Esophagus muscularis mucosa (tissue), 3 donors: ENCODE data around the gene PEDS1.

ENCODE experiments used
- CTCF ChIP-seq, 3 experiments: fragments of 200-600 bp in 2 of 3; fragments of 450-650 bp in 1 of 3; sonication (generic) in 2 of 3; IDR thresholded peaks; one replicate each; pipeline ENCODE4 v1.5.1; 2017 to 2019; ENCODE audit warnings: antibody characterized with exemption in 3 of 3, mild to moderate bottlenecking in 2 of 3, moderate library complexity in 1 of 3
- POLR2A ChIP-seq: fragments of 450-650 bp; IDR thresholded peaks from one replicate; pipeline ENCODE4 v1.6.1; 2017; ENCODE audit warnings: antibody characterized with exemption, moderate library complexity, mild to moderate bottlenecking, low read depth

DNA sequence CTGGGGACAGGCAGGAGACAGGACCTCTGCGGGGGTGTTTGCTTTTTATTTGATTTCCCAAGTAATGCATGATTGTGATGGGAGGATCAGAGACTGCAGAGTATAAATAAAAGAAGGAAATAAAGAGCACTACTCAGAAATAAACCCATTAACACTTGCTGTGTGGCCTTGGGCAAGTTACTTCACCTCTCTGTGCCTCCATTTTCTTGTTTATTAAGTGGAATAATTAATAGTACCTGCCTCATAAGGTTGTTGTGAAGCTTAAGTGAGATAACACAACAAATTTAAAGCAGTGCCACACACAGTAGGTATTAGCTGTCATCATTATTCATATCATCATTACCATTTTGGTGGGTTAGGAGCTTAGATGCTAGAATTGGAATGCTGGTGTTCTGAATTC lies 45.2 kb upstream of the PEDS1 start:
- TF ChIP-seq POLR2A (no peak), CTCF (IDR thresholded peaks at IDR 0.05) (no peak)
